GM19025 (cell line): ENCODE results near the gene NEGR1.
"Not testable (repeated sequence)": the region's sequence is repeated elsewhere in the genome, so short reads cannot be mapped to it uniquely, and the experiment has no call there.

Experiments used
- ATAC-seq: cut with Tn5 transposase; IDR thresholded peaks from one replicate; pipeline ENCODE4 v1.9.1; 2021; ENCODE audit warnings: mild to moderate bottlenecking, low read depth, moderate library complexity; ENCODE audit not compliant: unreplicated experiment

NEGR1 gene

GRCh38 chr1:72235931-72236330 lies 46.4 kb downstream of the NEGR1 start:
- ATAC-seq = not testable (repeated sequence)

- ATAC-seq = no peak
These were observed 47.3 kb downstream of the NEGR1 start for GRCh38 chr1:72235062-72235461.

GRCh38 chr1:72230746-72231145 lies 51.6 kb downstream of the NEGR1 start:
- no peak for ATAC-seq

- ATAC-seq = no peak
These were observed 52.4 kb downstream of the NEGR1 start for GRCh38 chr1:72229893-72230292.

- no peak for ATAC-seq
These were observed 54.7 kb downstream of the NEGR1 start for GRCh38 chr1:72227667-72228066.

- ATAC-seq = no peak
These were observed 57.8 kb downstream of the NEGR1 start for GRCh38 chr1:72224506-72224905.

- no peak for ATAC-seq
These were observed 60.5 kb downstream of the NEGR1 start for GRCh38 chr1:72221811-72222210.

- ATAC-seq = no peak
These were observed 64.1 kb downstream of the NEGR1 start for GRCh38 chr1:72218141-72218739.

- no peak for ATAC-seq
These were observed 75.3 kb downstream of the NEGR1 start for GRCh38 chr1:72207059-72207458.

GRCh38 chr1:72202761-72203160 lies 79.6 kb downstream of the NEGR1 start:
- ATAC-seq = no peak

- no peak for ATAC-seq
These were observed 84.6 kb downstream of the NEGR1 start for GRCh38 chr1:72197786-72198185.

GRCh38 chr1:72186733-72187307 lies 95.5 kb downstream of the NEGR1 start:
- no peak for ATAC-seq

- no peak for ATAC-seq
These were observed 98.1 kb downstream of the NEGR1 start for GRCh38 chr1:72184099-72184701.

GRCh38 chr1:72182859-72183258 lies 99.5 kb downstream of the NEGR1 start:
- no peak for ATAC-seq

GRCh38 chr1:72178266-72178665 lies 104.1 kb downstream of the NEGR1 start:
- no peak for ATAC-seq

GRCh38 chr1:72177711-72178110 lies 104.6 kb downstream of the NEGR1 start:
- ATAC-seq = no peak

- no peak for ATAC-seq
These were observed 112.1 kb downstream of the NEGR1 start for GRCh38 chr1:72170246-72170645.

GRCh38 chr1:72166426-72166825 lies 115.9 kb downstream of the NEGR1 start:
- ATAC-seq = no peak

- ATAC-seq = no peak
These were observed 131.8 kb downstream of the NEGR1 start for GRCh38 chr1:72150508-72150907.

GRCh38 chr1:72141875-72142274 lies 140.5 kb downstream of the NEGR1 start:
- no peak for ATAC-seq

GRCh38 chr1:72140222-72140621 lies 142.1 kb downstream of the NEGR1 start:
- no peak for ATAC-seq

- ATAC-seq = no peak
These were observed 144.7 kb downstream of the NEGR1 start for GRCh38 chr1:72137656-72138055.
